Right lobe of liver (tissue), 6 donors: Measurements from ENCODE around the gene EEF1AKMT3. TPM values are rescaled to one million over a fixed set of nuclear protein-coding genes. Genes with fewer than 3 reads are reported as not detected.
A peak's percentile ranks its signal among the peaks of the same experiment; 100 is the strongest.

Experiments used
- ATAC-seq, 4 donors: fragments of 200-7000 bp; cut with Tn5 transposase; one replicate each; pipeline ENCODE4 v1.9.1; 2020; ENCODE audit warnings: mild to moderate bottlenecking in 4 of 4, moderate library complexity in 4 of 4
- DNase-seq, 3 donors: peaks; one replicate each; pipeline ENCODE4 v3.0.0-alpha.2; 2020
- H3K27ac ChIP-seq, 3 donors: fragments of 200-600 bp; one replicate each; pipeline ENCODE4 v1.8.0; 2022
- H3K27me3 ChIP-seq, 2 donors: fragments of 200-600 bp; one replicate each; pipeline ENCODE4 v1.8.0; 2022
- H3K36me3 ChIP-seq, 4 donors: fragments of 200-600 bp; sonication (generic) in 1 of 4; one replicate each; pipeline versions ENCODE4 v1.5.1 to v1.8.0; 2017 to 2022; ENCODE audit warnings: control low read depth in 1 of 4
- H3K4me1 ChIP-seq, 4 donors: fragments of 200-600 bp; sonication (generic) in 1 of 4; one replicate each; pipeline versions ENCODE4 v1.5.1 to v1.8.0; 2017 to 2022; ENCODE audit warnings: control low read depth in 1 of 4
- H3K4me3 ChIP-seq, 3 donors: fragments of 200-600 bp; one replicate each; pipeline ENCODE4 v1.8.0; 2022
- H3K9me3 ChIP-seq, 4 donors: fragments of 200-600 bp; sonication (generic) in 1 of 4; one replicate each; pipeline versions ENCODE4 v1.5.1 to v1.8.0; 2017 to 2022; ENCODE audit warnings: control low read depth in 1 of 4
- POLR2A ChIP-seq: fragments of 450-650 bp; IDR thresholded peaks from one replicate; pipeline ENCODE4 v1.6.1; 2017; ENCODE audit warnings: antibody characterized with exemption, mild to moderate bottlenecking
- WGBS: methylation state at CpG from one replicate; pipeline ENCODE4 v1.1.6; 2018; ENCODE audit warnings: low coverage, low lambda C conversion rate; ENCODE audit not compliant: insufficient coverage; ENCODE audit errors: missing lambda C conversion rate; 5-methylcytosine and 5-hydroxymethylcytosine counted together
- intact Hi-C, 2 donors: fragments of 100-400 bp; cut with DNase I; formaldehyde crosslinking; loops; one replicate each; pipeline versions ENCODE4 v1.11.2 to v1.14.1; 2022
- total RNA-seq, 6 experiments: library from RNA; depleted of rRNA in 2 of 6; stranded (reverse); fragments of >200 nt in 2 of 6; fragmentation: NEBNext Ultra II Directional in 3 of 6; extraction: Animal tissue kit (Norgen Biotek cat#: 25700) in 3 of 6; gene quantifications; one replicate each; pipeline versions ENCODE4 v1.1.0 to v1.2.4, GENCODE V29; 2016 to 2023
- TF ChIP-seq, protein P1 (sequence below), 4 donors: fragments of 200-600 bp in 3 of 4; fragments of 450-650 bp in 1 of 4; IDR thresholded peaks; one replicate each; pipeline versions ENCODE4 v1.5.1 to v1.8.0; 2016 to 2022; ENCODE audit warnings: antibody characterized with exemption in 4 of 4, mild to moderate bottlenecking in 2 of 4
- donor health status: DM: no; HTN: yes; CAD: no.
- donor health status: DM: no; HTN: no; CAD: no.
- donor health status: DM: no; HTN: no; CAD: no.
- donor health status: DM: no; HTN: yes; CAD: no.
- donor health status: DM: no; HTN: yes; CAD: no.

The EEF1AKMT3 gene
- total RNA-seq, 6 experiments from 2014 or later, result 3.2 to 5.5 (median 3.7) TPM

DNA sequence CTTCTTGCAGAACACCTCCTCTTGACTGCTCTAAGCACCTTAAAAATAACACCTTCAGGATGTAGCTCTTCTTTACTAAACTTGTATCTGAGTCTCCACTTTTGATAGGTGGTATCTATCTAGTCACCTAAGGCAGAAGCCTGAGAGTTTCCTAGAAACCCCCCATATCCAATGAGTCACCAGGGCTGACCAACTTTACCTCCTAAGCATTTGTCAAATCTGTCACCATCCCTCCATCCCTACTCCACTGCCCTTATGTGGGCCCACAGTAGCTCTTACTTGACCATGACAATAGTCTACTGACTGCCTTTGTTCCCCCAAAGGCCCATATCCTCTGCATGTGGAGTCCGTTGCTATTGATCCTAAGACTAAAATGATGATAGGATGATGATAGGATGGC lies 30.2 kb downstream of the EEF1AKMT3 start:
- ATAC-seq, result no peak
- no peaks in the 10 kb centered on the region for H3K9me3 ChIP-seq
- TF ChIP-seq, protein P1, sequence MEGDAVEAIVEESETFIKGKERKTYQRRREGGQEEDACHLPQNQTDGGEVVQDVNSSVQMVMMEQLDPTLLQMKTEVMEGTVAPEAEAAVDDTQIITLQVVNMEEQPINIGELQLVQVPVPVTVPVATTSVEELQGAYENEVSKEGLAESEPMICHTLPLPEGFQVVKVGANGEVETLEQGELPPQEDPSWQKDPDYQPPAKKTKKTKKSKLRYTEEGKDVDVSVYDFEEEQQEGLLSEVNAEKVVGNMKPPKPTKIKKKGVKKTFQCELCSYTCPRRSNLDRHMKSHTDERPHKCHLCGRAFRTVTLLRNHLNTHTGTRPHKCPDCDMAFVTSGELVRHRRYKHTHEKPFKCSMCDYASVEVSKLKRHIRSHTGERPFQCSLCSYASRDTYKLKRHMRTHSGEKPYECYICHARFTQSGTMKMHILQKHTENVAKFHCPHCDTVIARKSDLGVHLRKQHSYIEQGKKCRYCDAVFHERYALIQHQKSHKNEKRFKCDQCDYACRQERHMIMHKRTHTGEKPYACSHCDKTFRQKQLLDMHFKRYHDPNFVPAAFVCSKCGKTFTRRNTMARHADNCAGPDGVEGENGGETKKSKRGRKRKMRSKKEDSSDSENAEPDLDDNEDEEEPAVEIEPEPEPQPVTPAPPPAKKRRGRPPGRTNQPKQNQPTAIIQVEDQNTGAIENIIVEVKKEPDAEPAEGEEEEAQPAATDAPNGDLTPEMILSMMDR (IDR thresholded peaks at IDR 0.05), result no peak
- H3K36me3 ChIP-seq, result peaks cover 0 to 66% (median 16%) of the 10 kb centered on the region in 4 donors
- no peak for DNase-seq
- no peaks in the 10 kb centered on the region for H3K27me3 ChIP-seq
- WGBS, result 100% methylated on average over 1 of the region's 1 CpG
- H3K4me1 ChIP-seq, result no peaks in the 10 kb centered on the region
- no peak overlapping the region for H3K27ac ChIP-seq
- H3K4me3 ChIP-seq, result no peak overlapping the region
- intact Hi-C loops, result loop anchor here in 1 of 2 donors (10.0 kb wide), 1 partner anchor 102 kb away; no protein-coding TSS in a partner anchor

DNA sequence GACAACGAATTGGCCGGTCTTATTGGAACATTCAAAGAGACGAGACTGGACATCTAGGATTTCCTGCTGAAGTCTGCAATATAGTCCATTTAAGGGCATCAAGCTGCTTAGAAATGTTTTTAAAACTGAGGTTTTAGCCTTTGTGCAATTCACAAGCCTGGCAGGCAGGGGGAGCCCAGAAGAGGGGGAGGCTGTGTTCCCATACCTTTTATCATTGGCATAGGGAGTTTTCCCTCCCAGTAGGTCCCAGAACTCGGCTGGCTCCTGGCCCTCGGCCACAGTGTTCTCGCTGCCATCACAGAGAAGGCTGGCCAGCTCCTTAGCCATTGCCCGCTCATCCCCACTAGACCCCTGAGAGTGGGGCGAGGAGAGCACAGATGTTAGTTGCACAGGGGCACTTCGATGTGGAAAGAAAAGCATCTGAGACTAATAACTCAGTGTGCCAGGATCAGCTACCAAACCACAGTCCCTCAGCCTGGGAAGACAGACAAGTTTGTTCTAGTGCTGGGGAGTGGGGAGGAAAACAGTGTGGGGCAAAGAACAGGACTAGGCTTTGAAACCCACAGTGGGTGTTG lies 31.0 kb downstream of the EEF1AKMT3 start:
- H3K36me3 ChIP-seq, result peaks cover 0 to 73% (median 17%) of the 10 kb centered on the region in 4 donors
- no peak overlapping the region for H3K27ac ChIP-seq
- no peaks in the 10 kb centered on the region for H3K27me3 ChIP-seq
- DNase-seq (peak in 2 of 3 donors; percentile 44 to 59), ATAC-seq (peak; percentile 92 to 96 (median 94))
- H3K4me1 ChIP-seq, result no peaks in the 10 kb centered on the region
- H3K4me3 ChIP-seq, result no peak overlapping the region
- TF ChIP-seq POLR2A, result no peak
- TF ChIP-seq, protein P1 (IDR thresholded peaks at IDR 0.05), result peak; percentile 58 to 79 (median 72)
- intact Hi-C loops, result loop anchor here in 1 of 2 donors (10.0 kb wide), 1 partner anchor 101 kb away; no protein-coding TSS in a partner anchor
- H3K9me3 ChIP-seq, result no peaks in the 10 kb centered on the region
- 16% methylated on average over 7 of the region's 9 CpGs for WGBS

DNA sequence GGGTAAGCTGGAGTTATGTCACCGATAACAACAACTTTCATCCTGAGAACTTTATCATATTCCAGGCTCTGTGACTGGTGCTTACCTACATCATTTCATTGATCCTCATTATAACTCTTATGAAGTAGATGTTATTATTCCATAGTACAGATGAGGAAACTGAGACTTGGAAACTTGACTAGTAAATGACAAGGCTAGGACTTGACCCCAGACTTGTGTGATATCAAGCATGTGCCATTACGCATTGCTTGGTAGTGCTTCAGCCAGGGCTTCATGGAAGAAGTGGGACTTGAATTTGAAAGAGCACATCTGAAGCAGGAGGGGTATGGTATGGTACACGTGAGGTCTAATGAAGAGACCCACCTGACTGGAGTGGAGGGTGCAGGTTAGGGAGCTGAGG lies 34.3 kb downstream of the EEF1AKMT3 start:
- Histone ChIP-seq H3K4me1 (no peaks in the 10 kb centered on the region), H3K27ac (no peak overlapping the region), H3K9me3 (no peaks in the 10 kb centered on the region), H3K36me3 (peaks cover 0 to 78% (median 11%) of the 10 kb centered on the region in 4 donors), H3K4me3 (no peak overlapping the region), H3K27me3 (no peaks in the 10 kb centered on the region)
- TF ChIP-seq POLR2A, result no peak
- TF ChIP-seq, protein P1 (IDR thresholded peaks at IDR 0.05), result no peak
- no peak for ATAC-seq
- intact Hi-C loops, result loop anchor here in 1 of 2 donors (10.0 kb wide), 1 partner anchor 98 kb away; no protein-coding TSS in a partner anchor
- no peak for DNase-seq
- 96% methylated on average over 3 of the region's 3 CpGs for WGBS

DNA sequence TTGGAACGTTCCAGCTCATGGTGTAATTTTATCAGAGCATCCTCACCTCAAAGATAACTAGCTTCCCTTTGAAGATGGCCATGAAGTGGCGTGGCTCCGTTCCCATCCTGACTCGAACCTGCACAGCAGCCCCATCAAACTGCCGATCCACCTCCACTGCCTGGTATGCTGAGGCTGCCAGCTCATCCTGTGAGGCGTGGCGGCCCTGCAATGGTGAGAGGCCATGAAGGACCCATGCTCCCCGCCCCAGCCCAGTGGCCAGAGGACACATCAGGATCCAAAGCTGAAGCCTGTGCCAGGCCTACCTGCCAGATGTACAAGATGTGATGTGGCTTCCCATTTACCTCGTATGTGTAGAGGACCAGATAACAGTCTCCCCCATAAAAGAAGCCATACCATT lies 34.9 kb downstream of the EEF1AKMT3 start:
- WGBS, result 78% methylated on average over 6 of the region's 9 CpGs
- intact Hi-C loops, result loop anchor here in 1 of 2 donors (10.0 kb wide), 1 partner anchor 98 kb away; no protein-coding TSS in a partner anchor
- ATAC-seq (no peak), DNase-seq (no peak)
- peaks cover 0 to 72% (median 11%) of the 10 kb centered on the region in 4 donors for H3K36me3 ChIP-seq
- no peak for TF ChIP-seq POLR2A
- TF ChIP-seq, protein P1 (IDR thresholded peaks at IDR 0.05), result no peak
- H3K27ac ChIP-seq, result no peak overlapping the region
- no peaks in the 10 kb centered on the region for H3K27me3 ChIP-seq
- no peaks in the 10 kb centered on the region for H3K4me1 ChIP-seq
- no peak overlapping the region for H3K4me3 ChIP-seq
- H3K9me3 ChIP-seq, result no peaks in the 10 kb centered on the region
